ENCODE measurements around the gene CYREN.
A peak's percentile ranks its signal among the peaks of the same experiment; 100 is the strongest.
"Not testable (repeated sequence)": the region's sequence is repeated elsewhere in the genome, so short reads cannot be mapped to it uniquely, and the experiment has no call there.

CYREN gene

DNA sequence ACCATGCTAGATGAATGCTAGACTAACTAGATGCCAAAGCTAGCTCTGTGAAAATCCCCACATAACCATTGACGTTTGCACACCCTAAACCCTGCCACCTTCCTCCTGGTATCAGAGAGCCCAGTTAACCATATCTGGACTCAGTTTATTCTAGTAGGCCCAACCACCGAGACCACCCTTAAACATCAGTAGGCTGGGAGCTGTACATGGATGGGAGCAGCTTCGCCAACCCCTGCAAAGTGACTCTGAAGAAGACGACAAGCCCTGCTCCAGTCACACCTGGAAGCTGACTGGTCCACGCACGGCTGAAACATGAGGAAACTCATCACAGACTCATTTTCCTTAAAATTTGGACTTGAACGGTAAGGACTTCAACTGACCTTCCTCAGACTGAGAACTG is 4.4 kb upstream of the CYREN start:
- no peak for DNase-seq

DNA sequence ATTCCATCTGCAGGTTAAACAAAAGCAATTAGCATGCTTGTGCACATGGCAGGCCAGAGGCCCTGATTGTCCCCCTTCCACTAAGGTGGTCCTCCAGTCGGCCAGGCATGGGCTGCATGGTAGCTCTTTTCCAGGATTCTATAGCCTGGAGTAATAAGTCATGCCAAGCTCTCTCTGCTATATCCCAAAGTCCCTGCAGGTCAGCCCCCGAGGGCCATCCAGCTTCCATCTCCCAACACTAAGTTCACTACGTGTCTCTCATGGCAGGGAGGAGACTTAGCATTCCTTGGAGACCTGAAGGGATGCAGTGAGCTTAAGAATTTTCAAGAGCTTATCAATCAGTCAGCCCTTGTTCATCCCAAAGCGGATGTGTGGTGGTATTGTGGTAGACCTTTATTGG is 3.4 kb upstream of the CYREN start:
- DNase-seq, result not testable (repeated sequence)

GRCh38 chr7:135171581-135172291 is 1.2 kb upstream of the CYREN start:
- DNase-seq, result not testable (repeated sequence)

GRCh38 chr7:135170998-135171481 is 533 bp upstream of the CYREN start:
- not testable (repeated sequence) for DNase-seq

DNA sequence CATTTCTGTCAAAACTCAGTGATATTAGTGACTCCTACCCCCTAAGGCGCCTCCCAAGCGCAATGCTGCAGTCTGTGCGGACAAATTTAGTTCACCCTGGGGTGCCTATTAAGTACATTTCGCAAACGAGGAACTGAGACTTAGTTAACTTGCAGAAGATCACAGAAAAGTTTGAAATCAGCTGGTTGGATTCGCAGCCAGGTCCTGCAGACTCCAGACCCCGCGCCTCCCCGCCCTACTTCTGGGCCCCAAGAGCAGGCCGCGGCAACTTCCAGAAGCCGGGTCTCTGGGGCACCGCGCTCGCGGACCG is 588 bp downstream of the CYREN start:
- DNase-seq, result no peak

DNA sequence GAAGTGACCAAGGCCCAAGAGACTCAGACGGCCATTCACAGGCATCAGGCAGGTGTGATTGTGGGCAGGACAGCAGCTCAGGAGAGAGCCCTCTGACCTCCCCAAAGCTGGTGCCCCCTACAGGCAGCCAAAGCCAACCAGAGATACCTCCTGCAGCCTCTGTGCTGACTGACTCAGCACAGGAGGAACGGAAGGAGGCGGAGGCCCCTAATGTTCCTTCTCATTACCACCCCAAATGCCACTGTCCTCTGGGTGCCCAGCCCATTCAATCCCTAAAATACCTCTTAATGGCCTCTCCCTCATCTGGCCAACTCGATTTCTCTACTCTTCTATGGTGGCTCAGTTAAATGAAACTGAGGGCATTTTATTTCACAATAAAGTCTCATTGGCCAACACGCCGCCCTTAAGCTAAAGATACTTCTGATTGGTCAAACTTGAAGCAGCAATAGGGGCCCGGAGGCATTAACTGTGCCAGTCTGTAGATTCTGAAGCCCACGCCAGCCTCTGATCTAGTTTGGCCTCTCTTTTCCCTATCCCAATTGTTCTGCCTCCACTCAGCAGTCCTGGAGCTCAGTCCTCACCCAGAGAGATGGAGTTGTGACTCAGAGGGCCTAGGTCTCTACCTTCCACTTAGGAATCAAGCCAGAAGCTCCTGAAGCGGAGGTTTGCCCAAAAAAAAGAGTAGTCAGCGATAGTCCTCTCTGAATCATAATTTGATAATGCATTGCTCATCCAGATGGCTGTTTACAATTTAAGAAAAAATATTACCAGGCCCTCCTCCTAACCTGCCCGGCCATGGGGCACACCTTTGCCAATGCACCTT is 1.2 kb downstream of the CYREN start:
- peak; percentile 37 for DNase-seq

DNA sequence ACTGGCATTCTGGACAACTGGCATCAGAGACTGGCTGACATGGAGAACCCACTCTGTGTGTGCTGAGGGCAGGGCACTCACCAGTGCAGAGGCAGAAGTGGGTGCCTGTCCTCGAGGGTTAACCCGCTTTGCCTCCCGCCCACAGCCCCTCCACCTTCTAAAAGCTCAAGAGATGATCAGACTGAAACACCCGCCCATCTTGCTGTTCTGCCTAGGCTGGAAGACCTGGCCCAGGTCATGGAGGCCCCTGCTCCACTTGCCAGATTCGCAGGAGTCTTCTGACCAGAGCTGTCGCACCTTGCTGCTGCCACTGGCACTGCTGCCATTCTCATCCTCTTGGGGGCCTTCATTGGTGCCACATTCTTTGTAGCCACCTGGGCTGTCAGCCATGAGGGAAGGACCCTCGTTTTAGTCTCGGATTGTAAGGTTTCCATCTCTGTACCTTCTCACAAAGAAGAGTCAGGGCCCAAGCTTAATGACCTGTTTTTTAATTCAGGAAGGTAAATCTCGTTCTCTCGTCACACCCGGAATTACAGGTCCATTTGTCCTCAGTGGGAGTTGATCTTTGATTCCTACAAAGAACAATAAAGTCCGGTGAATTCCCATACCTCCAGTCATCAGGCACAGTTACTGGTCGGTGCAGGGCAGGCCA is 1.9 kb downstream of the CYREN start:
- no peak for DNase-seq

DNA sequence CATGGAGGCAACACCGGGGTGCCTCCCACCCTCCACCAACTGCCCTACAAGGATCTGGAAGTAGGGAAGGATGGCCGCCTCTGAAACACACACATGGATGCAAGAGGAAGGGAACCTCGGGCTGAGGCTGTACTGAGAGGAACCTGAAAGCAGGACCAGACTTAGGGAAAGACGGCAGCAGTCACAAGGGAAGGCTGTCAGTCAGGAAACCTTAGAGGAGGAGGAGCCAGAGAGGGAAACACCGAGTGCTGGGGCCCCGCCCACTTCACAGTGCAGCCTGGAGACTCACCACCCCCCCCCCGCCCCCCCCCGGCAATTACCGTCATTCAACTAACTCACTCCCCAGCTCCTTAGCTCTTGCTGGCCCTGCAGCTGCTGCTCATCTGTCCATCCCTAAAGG is 2.5 kb downstream of the CYREN start:
- DNase-seq, result no peak

- DNase-seq, result no peak
Observed at GRCh38 chr7:135167365-135167917, 3.1 kb downstream of the CYREN start.

DNA sequence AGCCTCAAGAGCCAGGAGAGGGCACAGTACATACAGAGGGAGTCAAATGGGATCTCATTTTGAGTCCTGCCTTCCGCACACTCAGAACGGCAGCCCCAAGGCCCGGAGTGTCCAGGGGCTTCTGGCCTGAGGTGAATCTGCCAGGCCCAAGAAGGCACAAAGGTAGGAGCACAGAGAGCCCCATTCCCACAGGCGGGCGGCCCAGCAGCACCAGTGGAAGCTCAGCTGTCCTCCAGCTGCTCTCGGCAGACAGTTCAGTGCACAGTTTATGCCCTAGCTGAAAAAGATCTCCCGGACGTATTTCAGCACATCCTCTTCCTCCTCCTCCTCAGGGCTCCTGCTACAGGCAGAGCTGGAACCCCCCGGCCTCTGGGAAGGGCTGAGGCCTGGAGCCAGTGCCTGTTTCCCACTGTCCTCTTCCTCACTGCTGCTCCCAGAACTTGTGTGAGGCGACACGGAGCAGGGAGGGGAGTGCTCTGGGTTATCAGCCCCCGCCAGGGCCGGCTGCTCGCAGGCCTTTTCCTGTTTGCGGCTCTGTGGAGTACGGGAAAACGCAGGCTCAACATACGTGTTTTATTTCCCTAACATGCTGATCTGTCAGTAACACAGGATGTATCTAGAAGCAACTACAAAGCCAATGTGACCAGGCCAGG is 4.0 kb downstream of the CYREN start:
- DNase-seq, result no peak

DNA sequence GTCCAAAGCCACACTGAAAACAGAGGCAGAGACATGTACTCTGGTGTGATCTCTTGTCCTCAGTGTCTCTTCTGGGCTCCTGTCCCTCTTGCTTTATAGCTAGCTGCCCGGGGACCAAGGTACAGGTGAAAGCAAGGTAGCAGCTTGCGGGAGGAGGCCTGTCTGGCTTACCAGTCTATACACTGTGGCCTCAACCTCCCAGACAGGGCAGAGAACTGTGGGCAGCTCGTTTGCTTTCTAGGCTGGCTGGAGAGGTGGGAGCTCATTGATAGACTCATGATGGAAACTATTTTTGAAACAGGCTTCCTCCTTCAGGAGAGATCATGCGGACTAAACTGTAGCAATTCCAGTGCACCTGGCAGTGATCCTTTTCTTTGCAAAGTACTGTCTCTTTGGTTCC is 4.6 kb downstream of the CYREN start:
- DNase-seq, result no peak

- no peak for DNase-seq
Observed at GRCh38 chr7:135164357-135165061, 6.0 kb downstream of the CYREN start.

GRCh38 chr7:135162382-135163001 is 8.0 kb downstream of the CYREN start:
- DNase-seq, result no peak

DNA sequence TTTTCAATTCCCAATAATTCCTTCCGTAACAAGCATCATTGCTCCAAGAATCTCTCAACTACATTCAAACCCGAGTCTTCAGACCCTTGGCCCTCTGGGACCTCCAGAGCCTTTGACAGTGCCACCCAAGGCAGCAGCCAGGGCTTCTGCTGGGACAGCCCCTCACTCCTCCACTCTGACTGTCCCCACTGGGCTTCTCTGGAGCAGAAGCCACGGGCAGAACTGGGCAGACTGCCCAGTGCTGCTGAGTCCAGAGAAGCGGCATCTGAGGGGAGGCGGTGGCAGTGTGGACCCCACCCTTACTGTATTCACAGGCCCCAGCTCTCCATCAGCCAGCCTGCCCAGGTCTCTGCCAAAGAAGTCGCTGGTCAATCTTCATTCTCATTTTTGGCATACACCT is 8.8 kb downstream of the CYREN start:
- no peak for DNase-seq

DNA sequence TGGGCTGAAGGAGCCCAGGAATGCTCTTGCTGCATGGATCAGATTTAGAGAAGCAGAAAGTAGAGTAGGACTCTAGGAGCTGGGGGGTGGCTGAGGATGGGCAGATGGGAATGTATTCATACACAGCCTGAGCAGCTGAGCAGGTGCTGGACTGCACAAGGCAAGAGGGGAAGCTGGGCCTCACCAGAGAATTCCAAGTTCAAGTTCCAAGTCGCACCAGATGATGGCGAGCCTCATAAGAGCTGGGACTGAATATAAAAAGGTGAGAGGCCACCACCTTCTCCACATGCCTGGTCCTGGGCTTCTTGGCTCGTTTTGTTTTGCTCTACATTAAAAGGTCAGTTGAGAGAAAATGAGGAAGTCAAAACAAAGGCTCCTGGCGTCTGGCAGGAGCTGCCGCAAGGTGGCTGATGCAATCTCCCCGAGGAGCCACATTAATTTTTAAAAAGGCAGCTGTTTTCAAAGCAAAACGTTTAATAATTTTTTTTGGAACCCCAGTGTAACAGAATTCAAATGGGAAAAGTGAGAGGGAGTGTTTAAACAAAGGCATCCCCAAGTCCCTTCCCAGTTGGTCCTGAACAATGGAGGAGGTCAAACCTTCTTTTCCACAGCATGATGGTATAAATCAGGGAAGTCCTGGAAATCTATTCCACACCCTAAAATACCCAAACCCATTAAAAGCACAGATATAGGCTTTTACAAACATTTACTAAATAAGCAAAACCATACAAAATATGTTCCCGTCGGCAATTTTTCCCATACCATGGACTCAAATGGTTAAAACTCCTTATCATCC is 9.5 kb downstream of the CYREN start:
- DNase-seq, result no peak

DNA sequence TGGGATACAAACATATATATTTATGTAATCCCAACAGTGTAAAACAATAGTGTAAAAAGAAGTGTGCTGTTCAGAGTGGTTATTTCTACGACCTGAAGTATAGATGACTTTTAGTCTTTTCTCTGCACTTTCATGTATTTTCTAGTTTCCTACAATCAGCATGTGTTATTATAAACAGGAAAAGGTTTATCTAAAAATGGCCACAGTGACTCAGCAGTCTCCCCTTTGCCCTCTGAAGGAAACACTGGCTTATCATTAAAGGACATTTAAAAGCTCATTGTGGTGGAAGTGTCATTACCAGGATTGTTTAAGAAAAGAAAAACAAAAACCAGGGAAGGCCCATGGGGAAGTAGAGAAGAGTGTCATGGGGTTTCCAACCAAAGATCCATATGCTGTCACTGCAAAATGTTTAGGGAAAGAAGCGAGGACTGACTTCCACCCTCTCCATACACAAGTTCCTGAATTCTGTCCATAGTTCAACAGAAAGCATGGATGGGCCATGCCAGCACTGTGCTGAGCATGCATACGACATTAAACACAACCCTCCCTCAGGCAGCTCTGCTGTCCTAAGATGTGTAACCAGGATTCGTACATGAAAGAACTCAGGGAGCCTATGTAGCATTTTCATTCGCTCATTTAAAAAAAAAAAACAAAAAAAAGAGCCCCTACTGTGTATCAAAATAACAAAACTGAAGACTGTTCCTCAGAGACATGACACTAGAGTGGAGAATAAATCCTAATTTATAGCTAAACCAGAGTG is 10.2 kb downstream of the CYREN start:
- no peak for DNase-seq

DNA sequence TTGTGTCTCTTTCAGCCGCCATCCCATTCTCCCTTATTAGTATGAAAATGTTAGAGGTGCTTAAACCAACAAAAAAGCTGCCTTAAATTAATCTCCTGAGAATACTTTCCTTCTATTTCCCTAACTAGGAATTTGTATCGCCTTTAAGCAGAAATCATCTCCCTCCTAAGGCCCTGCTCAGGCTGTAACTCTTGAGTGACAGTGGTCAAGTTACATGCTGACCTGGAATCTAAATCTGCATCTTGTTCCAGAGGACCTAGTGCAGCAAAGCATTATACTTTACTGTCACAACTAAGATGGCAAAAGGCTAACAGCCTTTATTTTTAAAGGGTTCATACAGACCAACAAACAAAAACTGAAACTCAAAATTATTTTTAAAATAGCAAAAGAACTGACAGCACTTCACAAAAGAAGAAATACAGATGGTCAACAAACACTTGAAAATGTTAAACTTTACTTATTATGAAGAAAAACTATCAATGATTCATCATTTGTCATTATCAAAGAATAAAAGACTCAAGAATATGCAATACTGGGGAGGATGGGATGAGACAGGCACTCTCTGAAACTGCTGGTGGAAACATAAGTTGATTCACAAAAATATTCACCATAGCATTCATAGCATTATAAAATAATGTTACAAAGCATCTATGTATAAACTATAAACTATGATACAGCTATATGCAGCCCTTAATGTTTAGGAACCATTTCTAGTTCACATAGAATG is 11.0 kb downstream of the CYREN start:
- DNase-seq, result no peak

DNA sequence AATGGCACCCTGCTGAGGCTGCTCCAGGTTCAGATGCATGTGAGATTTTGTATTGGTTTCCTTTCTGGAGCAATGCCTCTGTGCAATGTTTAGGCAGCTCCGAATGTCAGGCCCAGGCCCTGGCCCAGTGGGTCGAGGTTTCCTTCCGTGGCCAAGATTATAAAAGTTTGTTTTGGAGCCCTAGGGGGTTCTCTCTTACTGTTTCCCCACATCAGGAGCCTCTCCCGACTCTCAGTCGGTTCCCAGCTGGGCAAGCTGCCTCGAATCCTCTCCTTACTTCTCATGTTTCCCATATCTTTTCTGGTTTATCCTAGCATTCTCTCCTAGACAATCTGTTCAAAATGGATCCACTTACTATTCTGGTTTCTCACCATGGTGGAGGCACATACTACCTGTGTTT is 11.6 kb downstream of the CYREN start:
- no peak for DNase-seq

DNA sequence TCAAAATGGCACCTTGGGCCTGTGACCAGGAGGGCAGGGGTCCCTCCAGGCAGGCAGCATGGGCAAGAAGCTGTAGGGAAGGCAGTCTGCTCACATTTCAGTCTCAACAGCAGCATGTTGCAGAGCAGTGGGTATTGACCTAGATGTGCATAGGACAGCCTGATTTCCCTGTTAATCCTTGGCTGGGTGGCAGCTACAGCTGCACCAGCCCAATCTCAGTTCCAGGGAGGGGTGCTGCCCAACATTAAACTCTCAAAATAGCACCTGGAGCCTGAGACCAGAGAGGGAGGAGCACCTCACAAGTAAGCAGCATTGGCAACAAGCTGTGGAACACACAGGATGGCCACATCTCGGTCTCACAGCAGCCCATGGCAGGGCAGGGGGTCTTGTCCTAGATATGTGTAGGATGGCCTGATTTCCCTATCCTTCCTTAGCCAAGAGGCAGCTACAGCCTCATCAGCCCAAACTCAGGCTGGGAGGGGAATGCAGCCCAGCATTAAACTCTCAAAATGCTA is 12.3 kb downstream of the CYREN start:
- no peak for DNase-seq
